H4 (cell line): ENCODE measurements around the gene DQX1. TPM values are rescaled to one million over a fixed set of nuclear protein-coding genes. Genes with fewer than 3 reads are reported as not detected.
"Not testable (repeated sequence)": the region's sequence is repeated elsewhere in the genome, so short reads cannot be mapped to it uniquely, and the experiment has no call there.

ENCODE experiments used
- DNase-seq: peaks from one replicate; pipeline ENCODE4 v3.0.0-alpha.2; 2015; ENCODE audit warnings: low spot score
- total RNA-seq: library from RNA; depleted of rRNA; stranded (reverse); fragments of >200 nt; shearing (Covaris generic); gene quantifications from 2 replicates; pipeline ENCODE4 v1.2.3, GENCODE V29; 2014

DQX1 gene
- total RNA-seq, 1 experiment from 2014 or later = not detected

DNA sequence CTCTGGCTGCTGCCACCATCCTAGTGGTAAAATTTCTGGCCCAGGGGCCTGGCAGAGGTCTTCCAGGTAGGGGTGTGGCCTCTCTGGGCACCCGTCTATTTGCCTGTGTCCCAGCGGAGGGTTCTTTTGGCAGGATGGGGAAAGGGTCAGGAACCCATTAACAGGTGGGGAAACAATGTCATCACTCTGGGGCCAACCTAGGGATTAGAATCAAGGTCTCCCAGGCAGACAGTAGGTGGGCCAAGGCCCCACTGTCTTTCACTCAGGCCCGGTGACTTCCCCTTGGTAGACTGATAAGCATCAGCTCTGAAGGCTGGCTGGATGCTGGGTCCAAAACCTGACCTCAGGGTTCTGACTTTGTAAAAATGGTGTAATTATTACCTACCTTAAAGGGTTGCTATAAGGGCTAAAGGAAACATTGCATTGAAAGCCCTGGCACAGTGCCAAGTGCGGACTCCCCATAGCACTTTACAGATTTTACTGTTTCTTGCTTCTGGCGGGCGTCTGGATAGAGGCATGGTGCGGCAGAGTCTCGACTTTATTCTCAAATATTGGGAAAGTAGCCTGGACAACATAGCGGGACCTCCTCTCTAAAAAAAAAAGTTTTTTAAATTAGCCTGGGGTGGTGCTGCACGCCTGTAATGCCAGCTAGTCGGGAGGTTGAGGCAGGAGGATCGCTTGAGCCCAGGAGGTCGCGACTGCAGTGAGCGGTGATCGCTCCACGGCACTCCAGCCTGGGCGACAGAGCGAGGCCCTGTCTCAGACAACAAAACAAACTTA lies 28.8 kb downstream of the DQX1 start:
- DNase-seq = no peak

DNA sequence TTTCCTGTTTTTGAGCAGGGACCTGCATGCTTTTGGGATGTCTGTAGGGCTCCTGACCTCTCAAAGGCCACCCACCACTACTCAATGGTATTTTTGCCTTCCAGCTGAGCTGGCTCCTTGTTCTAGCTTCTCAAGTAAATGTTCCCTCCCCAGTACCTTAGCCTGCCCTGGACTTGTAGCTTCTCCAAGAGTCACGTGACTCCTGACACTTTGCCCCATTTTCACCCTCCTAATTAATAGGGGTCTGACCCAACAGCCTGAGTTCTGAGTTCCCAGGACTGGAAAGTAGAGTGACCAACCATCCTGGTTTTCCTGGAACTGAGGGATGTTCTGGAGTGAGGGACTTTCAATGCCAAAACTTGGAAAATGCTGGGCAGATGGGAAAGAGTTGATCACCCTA lies 30.6 kb downstream of the DQX1 start:
- DNase-seq = no peak

DNA sequence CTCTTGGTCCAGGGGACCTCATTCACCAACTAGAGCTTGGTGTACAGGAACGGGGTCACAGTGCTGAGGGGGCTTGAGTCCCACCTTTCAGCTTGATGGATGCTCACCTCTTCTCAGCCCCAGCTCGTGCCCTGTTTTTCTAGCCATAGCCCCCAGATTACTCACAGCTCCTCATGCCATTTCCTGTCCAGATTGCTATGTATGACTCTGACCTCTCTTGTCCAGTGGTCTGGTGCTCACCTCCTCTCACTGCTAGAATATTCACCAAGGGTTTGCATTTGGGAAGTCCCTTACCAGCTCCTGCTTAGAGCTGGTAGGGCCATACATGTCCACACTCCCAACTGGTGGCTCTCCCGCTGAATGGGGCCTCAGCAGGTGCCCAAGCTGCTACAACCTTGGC lies 32.5 kb downstream of the DQX1 start:
- no peak for DNase-seq

DNA sequence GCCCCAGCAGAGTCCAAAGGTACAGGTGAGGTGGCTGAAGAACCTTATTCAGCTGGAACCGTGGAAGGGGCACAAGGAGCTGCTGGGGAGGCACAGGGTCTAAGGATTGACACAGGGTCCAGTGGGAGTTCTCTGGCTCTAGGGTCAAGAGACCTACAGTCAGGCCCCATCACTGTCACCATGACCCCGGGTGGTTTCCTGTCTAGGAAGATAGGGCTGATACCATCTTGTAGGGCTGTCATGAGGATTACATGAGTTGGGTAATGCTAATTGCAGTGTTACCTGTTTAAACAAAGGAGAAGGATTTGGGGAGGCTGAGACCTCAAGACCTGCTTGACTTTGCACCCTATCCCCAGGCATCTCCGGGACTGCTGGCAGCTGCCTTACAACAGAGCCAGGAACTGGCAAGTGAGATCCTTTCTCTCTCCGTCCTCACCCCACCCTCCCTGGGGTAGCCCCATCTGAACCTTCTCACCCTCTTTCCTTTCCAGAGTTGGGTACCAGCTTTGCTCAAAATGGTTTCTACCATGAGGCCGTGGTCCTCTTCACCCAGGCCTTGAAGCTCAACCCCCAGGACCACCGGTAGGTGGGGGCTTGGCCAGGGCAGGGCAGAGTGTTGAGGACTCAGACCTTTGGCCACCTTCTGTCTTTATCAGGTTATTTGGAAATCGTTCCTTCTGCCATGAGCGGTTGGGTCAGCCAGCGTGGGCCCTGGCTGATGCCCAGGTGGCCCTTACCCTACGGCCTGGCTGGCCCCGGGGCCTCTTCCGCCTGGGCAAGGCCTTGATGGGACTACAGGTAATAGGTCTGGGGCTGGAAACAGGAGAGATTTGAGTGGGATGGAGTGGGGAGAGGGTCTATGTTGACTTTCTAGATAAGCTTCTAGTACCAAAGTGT lies 34.1 kb downstream of the DQX1 start:
- no peak for DNase-seq

DNA sequence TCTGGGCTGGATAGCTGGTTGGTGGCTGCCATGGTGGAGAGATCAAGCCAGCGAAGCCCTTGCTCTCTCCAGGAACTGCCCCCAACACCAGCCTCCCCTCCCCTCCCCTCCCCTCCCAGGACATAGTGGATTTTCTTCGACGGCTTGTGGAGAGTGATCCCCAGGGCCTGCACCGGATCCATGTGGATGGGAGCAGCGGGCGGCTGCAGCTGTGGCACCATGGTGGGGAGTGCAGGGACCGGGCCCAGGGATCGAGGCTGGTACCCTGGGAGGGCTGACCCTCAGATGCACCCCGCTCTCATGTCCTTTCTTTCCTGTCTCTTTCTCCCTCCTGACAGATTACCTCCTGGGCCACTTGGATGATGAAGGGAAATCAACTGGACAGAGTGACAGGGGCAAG lies 36.1 kb downstream of the DQX1 start:
- no peak for DNase-seq

DNA sequence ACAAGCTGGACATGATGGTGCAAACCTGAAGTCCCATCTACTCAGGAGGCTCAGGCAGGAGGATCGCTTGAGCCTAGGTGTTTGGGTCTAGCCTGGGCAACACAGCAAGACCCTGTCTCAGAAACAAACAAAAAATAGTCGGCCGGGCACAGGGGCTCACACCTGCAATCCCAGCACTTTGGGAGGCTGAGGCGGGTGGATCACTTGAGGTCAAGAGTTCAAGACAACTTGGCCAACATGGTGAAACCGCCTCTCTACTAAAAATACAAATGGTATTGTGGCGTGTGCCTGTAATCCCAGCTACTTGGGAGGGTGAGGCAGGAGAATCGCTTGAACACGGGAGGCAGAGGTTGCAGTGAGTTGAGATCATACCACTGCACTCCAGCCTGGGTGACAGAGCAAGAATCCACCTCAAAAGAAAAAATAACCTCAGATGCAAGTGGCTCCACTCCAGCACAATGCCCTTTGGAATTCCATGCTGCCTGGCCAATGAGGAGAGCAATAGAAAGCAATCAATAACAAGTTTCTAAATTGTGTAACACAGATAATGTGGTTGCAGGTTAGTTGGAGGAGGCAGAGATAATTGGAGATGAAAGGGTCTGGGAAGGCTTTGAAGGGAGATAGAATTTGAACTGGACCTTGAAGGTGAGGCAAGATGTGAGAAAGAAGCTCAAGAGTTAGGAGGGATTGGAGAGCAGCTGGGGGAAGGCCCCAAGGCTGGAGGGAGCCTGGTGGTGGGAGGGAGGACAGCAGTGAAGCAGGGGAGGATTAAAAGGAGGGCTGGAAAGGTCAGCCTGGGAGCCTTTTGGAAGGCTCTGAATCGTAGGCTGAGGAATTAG lies 37.2 kb downstream of the DQX1 start:
- no peak for DNase-seq

DNA sequence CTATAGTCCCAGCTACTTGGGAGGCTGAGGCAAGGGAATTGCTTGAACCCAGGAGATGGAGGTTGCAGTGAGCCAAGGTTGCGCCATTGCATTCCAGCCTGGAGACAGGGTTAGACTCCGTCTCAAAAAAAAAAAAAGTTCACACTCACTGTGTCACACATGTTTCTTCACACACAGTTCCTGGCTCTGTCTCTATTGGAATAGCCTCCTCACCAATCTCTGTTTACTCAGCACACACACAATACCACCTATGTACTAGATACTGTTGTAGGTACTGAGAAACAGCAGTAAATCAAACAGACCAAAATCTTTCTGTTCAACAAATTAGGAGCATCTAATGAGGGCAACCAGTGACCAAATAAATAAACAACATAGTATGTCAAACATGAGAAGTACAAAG lies 39.9 kb downstream of the DQX1 start:
- no peak for DNase-seq

DNA sequence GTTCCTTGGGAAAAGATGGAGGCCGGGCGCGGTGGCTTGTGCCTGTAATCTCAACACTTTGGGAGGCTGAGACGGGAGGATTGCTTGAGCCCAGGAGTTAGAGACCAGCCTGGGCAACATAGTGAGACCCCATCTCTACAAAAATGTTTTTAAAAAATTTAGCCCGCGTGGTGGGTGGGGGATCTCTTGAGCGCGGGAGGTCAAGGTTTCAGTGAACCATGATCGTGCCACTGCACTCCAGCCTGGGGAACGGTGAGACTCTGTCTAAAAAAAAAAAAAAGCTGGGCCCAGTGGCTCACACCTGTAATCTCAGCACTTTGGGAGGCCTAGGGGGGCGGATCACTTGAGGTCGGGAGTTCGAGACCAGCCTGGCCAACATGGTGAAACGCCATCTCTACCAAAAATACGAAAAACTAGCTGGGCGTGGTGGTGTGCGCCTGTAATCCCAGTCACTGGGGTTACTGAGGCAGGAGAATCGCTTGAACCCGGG lies 42.3 kb downstream of the DQX1 start:
- not testable (repeated sequence) for DNase-seq

DNA sequence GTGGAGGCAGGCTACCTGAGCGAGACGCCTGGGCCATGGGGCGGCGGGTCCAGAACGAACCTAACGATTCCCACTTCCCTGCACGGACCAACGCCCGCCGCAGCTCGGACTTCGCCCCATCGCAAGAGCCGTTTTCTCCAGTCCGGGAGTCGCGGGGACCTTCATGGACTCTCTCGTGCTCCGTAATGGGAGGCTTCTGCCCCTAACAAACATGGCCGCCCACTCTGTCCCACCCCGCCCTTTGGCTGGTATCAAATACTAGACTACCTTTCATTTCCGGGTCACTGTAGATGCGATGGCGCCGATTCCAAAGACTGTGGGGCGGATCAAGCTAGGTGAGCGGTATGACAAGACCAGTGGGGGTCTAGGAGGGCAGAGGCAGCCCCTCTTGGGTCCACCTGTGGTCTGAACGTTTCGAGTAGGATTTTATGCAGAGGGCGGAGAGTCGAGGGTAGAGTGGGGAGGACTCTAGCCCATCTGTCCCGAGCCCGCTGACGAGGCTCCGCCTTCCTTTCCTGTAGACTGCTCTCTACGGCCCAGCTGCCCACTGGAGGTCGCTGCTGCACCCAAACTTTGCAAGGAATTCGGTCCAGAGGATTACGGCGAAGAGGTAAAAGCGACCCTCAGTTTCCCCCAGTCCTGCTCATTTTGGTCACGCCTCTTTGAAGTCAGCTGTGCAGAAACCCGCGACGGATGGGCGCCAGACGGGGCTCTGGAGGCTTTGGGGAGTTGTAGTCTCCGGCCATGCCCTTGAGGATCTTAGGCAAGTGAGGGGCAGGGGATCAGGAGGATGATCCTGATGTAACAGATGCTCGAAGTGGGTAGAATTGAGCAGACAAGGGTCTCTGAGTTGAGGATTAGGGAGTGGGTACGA lies 43.0 kb downstream of the DQX1 start, which contains the start of the genes CCDC142 and TTC31:
Gene CCDC142 (minus strand): TSS at position 198 of the 874 bp plus-strand sequence. CDS start 161 bp downstream, at position 37.
Gene TTC31 (plus strand): TSS at position 281 of the 874 bp plus-strand sequence. CDS start 15 bp downstream, at position 296.
- peak; percentile 94 for DNase-seq

DNA sequence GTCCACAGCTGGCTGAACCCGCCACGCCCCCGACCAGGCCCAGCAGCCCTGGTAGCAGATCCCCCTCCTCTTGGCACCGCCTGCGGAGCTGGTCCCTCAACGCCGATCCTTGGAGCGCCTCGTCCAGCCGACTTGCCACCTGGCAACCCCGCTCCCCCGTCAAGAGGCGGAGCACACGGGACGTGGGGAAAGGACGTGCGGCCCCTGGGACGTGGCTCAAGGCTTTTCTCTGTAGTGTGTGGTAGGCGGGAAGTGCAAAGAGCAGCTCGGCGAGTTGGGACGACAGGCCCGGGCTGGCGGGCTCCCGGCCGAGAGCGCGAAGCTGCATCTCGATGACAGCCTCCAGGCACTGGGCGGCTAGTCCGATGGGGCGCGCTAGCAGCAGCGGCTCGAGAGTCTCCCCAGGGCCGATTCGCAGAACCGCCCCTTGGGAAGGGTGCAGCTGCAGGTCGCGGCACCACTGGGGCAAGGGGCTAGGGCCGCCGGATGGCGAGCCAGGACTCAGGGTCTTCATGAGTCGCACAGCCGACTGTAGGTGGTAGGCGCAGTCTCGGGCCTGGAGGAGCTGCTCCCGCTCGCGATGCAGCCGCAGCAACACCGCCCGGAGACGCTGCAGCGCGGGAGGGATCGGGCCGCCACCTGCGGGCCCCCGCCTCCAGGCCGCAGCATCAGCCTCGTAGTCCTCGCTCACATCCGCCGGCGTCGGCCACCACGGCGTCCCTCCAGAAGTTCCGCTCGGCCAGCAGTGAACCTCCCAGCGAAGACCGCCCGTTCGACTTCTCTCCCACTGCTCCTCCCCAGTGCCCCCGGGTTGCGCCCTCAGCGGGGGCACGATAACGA lies 43.9 kb downstream of the DQX1 start:
- no peak for DNase-seq

DNA sequence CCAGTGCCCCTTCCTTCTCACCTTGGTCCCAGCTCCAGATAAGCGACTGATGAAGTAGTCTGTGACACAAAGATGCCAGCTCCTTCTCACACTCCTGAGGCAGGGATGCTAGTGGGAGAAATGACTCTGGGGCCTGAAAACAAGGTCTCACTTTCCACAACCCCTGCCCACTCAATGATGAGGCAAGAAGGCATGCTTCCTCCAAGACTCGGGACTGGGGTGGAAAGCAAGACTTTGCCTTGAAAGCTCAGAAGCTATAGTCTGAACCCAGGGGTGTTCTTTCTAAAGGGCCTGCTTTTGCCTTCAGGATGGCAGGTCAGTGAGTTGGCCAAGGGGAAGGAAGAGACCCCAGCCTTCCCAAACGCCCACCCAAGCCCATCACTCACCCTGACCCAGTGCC lies 44.6 kb downstream of the DQX1 start:
- no peak for DNase-seq

DNA sequence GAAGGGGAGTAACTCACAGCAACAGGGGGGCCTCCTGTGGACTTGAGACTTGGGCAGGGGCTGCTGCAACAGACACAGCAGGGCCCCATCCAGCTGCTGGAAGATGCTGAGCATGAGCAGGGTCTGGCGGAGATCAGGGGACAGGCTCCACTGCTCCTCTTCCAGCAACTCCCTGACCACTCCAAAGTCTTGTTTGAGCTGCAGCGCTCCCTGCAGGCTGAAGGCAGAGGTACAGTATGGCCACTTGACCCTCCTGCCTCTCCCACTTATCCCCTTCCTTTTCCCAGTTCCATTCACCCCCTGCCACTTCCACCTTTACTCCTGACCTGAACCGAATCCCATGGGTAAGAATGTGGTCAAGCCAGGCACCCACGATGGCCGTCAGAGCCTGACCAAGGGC lies 51.1 kb downstream of the DQX1 start:
- DNase-seq = no peak

DNA sequence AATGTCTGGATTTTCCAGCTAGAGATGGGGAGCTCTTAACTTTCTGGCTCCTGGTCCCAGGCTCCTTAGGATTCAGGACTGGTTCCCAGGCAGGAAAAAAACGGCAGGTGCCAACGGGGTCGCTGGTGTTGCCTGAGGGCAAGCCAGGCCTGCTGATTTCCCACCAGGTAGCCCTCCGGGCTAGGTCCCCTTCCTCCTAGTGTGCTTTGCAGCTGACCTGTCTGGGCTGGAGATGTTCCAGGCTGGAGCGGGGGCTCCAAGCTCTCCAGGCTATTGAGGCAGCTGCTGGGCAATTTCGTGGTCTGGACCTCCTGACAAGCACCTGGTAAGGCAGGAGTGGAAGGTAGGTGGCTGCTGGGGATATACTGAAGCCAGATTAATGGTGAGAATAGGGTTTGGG lies 51.5 kb downstream of the DQX1 start:
- DNase-seq = no peak

DNA sequence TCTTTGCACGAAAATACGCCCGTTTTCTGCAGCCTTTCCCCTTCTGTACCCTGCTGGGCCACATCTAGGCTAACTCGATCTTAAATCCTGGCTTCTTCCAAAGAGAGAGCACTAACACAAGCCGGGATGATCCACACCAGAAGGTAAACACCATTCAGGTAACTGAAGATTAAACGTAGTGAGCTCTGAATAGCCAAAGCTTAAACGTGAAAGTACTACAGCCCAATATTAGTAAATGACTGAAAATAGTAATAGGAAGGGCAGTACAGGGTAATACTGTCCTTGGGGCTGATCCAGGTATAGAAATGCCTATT lies 53.1 kb downstream of the DQX1 start:
- DNase-seq = no peak

DNA sequence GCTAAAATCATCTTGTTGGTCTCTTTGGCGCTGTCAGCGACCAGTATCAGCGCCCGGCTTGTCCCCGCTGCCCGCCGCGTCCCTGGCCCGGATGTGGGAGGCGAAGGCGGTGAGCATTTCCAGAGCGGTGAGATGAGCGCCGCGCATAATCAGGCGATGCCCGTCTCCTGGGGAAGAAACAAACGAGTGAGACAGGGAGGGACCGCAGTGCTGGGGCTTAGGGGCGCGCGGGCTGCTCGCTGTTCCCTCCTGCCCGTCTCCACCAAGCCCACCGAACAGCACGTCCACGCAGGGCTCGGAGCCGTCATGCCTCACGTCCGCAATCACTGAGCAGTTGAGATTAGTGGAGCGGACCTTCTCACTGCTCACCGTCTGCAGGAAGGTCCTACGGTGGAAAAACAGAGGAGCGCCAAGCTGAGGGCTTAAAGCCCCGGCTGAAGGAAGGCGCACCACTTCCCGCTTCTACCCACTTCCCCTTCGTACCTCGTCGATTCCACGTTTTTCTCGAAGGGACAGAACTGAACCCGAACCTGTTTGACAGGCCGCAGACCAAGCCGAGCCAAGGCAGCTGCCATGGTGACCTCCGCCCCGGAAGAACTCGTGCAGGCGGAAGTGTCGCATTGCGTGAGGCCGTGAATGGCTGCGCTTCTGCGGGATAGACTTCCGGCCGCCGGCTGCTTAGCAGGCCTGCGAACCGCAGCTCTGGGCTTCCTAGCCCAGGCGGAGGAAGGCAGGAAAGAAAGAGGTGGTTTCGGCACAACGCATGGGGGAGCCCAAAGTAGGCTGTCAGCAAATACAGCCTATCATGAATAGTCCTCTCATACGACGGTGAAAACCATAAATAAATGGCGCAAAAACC lies 53.7 kb downstream of the DQX1 start, which contains the start of gene MRPL53:
Gene MRPL53 (minus strand): TSS at position 595 of the 859 bp plus-strand sequence. CDS start 20 bp downstream, at position 575.
- peak; percentile 88 for DNase-seq

DNA sequence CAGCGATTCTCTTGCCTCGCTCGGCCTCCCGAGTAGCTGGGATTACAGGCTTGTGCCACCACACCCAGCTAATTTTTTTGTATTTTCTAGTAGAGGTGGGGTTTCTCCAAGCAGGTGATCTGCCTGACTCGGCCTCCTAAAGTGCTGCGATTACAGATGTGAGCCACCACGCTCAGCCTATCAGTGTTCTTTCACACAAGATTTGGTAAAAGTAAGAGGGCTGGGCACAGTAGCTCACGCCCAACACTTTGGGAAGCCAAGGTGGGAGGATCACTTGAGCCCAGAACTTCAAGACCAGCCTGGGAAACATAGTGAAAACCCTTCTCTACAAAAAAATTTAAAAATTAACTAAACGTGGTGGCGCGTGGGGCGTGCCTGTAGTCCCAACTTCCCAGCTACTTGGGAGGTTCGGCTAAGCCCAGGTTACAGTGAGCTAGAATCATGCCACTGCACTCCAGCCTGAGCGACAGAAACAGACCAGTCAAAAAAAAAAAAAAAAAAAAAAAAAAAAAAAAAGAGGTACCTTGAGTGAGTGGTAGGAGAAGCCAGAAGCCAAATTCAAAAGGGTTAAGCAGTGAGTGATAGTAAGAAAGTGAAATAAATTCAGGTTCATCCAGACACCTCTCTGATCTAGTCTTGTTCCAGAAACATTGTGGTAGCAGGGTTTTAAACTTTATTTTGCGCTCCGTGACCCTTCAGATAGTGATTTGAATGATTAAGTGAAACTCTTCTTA lies 54.5 kb downstream of the DQX1 start:
- DNase-seq = no peak

DNA sequence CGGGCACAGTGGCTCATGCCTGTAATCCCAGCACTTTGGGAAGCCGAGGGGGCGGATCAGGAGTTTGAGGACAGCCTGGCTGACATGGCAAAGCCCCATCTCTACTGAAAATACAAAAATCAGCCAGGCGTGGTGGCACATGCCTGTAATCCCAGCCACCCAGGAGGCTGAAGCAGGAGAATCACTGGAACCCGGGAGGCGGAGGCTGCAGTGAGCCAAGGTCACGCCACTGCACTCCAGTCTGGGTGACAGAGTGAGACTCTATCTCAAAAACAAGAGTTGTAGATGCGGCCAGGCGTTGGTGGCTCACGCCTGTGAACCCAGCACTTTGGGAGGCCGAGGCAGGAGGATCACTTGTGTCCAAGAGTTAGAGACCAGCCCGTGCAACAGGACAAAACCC lies 55.3 kb downstream of the DQX1 start:
- not testable (repeated sequence) for DNase-seq
